CMK (cell line): Measurements from ENCODE around the gene F13A1.

Source experiments
- DNase-seq: peaks from one replicate; pipeline ENCODE4 v3.0.0-alpha.2; 2010; ENCODE audit warnings: low read depth

The F13A1 gene

GRCh38 chr6:6243846-6244245 lies 76.6 kb downstream of the F13A1 start:
- no peak for DNase-seq

- DNase-seq, result no peak
These were observed 80.6 kb downstream of the F13A1 start for GRCh38 chr6:6239598-6240581.

- DNase-seq, result no peak
These were observed 83.6 kb downstream of the F13A1 start for GRCh38 chr6:6236730-6237469.

- no peak for DNase-seq
These were observed 84.7 kb downstream of the F13A1 start for GRCh38 chr6:6235786-6236185.

DNA sequence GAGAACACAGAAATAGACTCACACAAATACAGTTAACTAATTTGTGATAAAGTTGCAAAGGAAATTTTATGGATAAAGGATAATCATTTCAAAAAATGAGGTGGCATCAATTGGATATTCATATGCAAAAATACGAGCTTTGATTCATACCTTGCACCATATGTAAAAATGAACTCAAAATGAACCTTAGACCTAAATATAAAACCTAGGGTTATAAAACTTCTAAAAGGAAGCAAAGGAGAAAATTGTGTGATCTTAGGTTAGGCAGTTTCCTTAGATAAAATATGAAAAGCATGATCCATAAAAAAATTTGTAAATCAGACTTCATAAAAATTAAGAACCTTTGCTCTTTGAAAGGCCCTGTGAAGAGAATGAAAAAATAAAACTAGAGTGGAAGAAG lies 85.5 kb downstream of the F13A1 start:
- DNase-seq, result no peak

- no peak for DNase-seq
These were observed 90.2 kb downstream of the F13A1 start for GRCh38 chr6:6230286-6230685.

DNA sequence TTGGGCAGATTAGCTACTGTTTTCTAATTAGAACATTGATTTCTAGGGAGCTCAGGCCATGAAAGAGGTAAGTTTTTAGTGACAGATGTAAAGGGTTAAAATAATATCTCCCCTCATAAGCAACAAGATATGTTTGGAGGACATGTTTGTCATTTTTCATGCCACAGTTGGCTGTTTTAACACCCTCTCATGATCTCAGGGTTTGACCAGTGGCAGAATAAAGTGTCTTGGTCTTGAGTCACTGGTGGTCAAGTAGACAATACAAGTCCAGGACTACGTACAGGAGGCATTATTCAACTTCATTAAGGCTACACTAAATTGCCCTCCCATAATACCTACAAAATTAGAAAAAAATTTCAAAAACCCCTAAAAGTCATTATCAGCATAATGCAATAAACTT lies 92.6 kb downstream of the F13A1 start:
- DNase-seq, result no peak

DNA sequence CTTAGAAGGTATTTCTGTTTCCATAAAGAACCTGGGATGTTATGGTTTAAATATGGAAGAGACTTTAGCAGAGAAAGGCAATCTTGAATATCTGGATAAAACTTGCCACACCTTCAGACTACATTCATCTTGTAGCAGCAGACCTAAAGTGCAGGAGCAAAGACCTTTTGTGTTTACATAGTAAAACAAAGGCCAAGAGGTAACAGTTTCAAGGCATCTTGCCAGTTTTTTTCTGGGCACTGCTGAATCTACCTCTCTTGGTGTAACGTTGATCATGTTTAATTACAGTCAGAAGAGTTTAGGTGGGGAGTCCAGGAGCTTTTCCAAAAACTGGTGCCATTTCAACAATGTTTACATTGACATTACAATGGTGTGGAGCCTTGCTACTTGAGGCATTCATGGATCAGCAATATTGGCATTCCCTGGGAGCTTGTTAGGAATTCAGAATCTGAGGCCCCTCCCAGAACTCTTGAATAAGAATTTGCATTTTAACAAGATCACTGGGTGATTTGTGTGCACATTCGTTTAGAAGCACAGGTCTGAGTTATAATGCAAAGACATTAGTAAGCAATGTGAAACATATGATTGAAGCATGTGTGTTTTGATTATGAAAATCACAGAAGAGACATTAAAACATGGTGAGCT lies 94.5 kb downstream of the F13A1 start:
- no peak for DNase-seq

GRCh38 chr6:6224933-6225486 lies 95.5 kb downstream of the F13A1 start:
- no peak for DNase-seq

GRCh38 chr6:6221787-6222535 lies 98.5 kb downstream of the F13A1 start:
- DNase-seq, result no peak

GRCh38 chr6:6220718-6221117 lies 99.7 kb downstream of the F13A1 start:
- no peak for DNase-seq

DNA sequence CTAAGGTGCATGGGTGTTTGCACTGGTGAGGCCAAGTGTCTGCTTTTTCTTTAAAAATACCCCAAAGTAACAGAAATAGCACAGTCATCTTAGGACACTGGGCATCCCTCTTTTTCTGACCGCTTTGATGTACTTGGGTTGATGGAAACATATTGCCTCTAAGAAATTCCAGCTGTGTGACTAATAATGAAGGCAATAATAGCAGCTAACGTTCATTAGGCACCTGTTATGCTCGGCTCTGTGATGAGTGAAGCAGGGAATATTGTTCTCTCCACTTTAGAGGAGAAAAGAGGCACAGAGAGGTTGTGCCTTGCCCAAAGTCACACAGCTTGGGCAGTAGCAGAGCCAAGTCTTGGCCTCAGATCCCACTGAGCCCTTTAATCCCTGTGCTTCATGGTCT lies 100.7 kb downstream of the F13A1 start:
- DNase-seq, result no peak

DNA sequence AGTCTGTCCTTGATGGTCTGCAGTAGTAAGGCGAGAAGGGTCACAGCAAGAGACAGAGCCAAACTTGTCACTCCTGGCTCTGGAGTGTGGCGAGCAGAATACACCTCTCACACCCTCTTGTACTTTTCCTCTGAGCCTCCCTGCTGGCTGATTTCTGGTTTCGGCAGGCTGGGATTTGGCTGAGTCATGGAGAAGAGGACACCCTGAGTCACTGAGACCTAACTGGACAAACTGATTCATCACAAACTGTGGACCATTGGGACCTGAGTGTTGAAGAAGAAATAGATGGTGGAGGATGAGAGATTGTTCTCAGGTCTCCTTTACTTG lies 101.7 kb downstream of the F13A1 start:
- no peak for DNase-seq

DNA sequence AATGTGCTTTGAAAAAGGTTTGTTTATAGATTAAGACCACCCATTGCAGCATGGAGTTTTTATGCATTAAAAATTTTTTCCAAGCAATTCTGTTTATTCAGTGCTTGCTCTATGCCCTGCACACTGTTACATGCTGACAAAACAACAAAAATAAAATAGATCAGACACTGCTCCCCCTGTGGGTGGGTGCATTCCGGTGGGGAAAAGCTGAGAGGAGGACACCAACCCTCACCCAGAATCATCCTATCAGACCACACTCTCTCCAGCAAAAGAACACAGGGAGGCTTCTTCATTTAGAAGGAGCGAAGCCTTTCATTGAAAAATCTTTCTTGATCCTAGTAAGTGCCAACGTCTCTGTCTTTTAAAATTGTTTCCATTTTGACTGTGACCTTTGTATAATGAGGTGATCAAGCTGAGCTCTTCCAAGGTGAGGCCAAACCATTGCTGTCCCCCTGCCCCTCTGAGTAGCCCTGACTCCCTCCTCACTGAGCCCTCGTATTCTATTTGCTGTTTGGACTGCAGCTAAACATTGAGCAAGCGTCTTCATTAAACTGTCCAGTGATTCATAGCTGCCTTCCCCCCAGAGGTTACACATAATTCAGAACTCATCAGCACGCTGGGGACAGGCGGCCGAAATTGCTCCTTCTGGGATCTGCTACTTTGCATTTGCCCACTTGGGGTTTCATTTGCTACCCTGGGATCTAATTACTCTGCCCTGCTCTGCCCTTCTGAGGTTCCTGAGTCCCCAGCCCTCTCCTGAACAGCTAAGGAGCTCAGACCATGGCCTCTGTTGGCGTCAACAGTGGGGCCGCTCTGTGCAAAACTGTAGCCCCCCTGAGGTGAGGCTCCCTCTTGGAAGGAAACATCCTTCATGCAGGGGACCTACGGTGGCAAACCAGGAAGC lies 102.4 kb downstream of the F13A1 start:
- DNase-seq, result no peak

- DNase-seq, result no peak
These were observed 109.5 kb downstream of the F13A1 start for GRCh38 chr6:6210994-6211393.

GRCh38 chr6:6202886-6203285 lies 117.6 kb downstream of the F13A1 start:
- DNase-seq, result no peak

GRCh38 chr6:6201200-6201599 lies 119.3 kb downstream of the F13A1 start:
- no peak for DNase-seq

DNA sequence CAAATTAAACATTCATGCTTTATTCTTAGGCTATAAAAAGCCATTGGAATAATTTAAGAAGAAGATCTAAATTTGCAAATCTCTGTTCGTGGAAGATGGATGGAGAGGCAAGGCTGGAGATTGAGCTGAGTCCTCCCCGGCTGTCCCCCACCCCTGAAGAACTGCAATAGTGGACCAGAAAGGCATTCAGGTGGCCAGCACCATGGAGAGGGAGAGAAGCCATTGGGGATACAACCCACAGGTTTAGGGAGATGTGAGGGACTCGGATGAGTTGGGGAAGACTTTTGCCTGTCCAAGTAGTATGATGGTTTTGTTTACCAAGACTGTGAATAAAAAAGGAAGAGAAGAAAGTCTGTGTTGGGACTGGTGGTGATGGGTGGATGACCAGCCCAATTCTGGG lies 120.8 kb downstream of the F13A1 start:
- no peak for DNase-seq

- no peak for DNase-seq
These were observed 123.7 kb downstream of the F13A1 start for GRCh38 chr6:6196762-6197161.

- no peak for DNase-seq
These were observed 125.4 kb downstream of the F13A1 start for GRCh38 chr6:6195080-6195479.
